Measurements from ENCODE around the gene SNAI1.
"Not testable (repeated sequence)": the region's sequence is repeated elsewhere in the genome, so short reads cannot be mapped to it uniquely, and the experiment has no call there.

SNAI1 gene

DNA sequence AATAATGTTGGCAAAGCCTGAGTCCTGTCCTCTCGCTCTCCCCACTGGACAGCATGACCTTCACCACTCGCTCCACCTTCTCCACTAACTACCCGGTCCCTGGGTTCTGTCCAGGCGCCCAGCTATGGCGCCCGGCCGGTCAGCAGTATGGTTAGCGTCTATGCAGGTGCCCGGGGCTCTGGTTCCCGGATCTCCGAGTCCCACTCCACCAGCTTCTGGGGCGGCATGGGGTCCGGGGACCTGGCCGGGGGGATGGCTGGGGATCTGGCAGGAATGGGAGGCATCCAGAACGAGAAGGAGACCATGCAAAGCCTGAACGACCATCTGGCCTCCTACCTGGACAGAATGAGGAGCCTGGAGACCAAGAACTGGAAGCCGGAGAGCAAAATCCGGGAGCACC, 26.1 kb upstream of the SNAI1 start:
- no peak overlapping the region for H3K27ac Mint-ChIP-seq
- DNase-seq: no peak
- H3K36me3 Mint-ChIP-seq (ENCODE audit: low read depth): peaks cover 80% of the 10 kb centered on the region
- TF ChIP-seq CTCF (IDR thresholded peaks at IDR 0.05): no peak
- no peak overlapping the region for H3K4me3 Mint-ChIP-seq
- peaks cover 11% of the 10 kb centered on the region for H3K9me3 Mint-ChIP-seq
- no peaks in the 10 kb centered on the region for H3K4me1 Mint-ChIP-seq
- peaks cover 3% of the 10 kb centered on the region for H3K27me3 Mint-ChIP-seq (ENCODE audit: low read depth, poor library complexity)

GRCh38 chr20:49957089-49957938, 25.5 kb upstream of the SNAI1 start:
- H3K27ac Mint-ChIP-seq; H3K4me3 Mint-ChIP-seq; DNase-seq; H3K27me3 Mint-ChIP-seq (ENCODE audit: low read depth, poor library complexity); H3K4me1 Mint-ChIP-seq: not testable (repeated sequence)
- Mint-ChIP-seq H3K9me3 (peaks cover 17% of the 10 kb centered on the region), H3K36me3 (ENCODE audit: low read depth) (peaks cover 80% of the 10 kb centered on the region)

GRCh38 chr20:49961413-49961812, 21.4 kb upstream of the SNAI1 start:
- DNase-seq: no peak
- H3K27me3 Mint-ChIP-seq (ENCODE audit: low read depth, poor library complexity): peaks cover 3% of the 10 kb centered on the region
- peaks cover 17% of the 10 kb centered on the region for H3K9me3 Mint-ChIP-seq
- H3K27ac Mint-ChIP-seq: no peak overlapping the region
- no peak for TF ChIP-seq CTCF (IDR thresholded peaks at IDR 0.05)
- H3K4me3 Mint-ChIP-seq: no peak overlapping the region
- peaks cover 6% of the 10 kb centered on the region for H3K4me1 Mint-ChIP-seq
- H3K36me3 Mint-ChIP-seq (ENCODE audit: low read depth): peaks cover 66% of the 10 kb centered on the region

DNA sequence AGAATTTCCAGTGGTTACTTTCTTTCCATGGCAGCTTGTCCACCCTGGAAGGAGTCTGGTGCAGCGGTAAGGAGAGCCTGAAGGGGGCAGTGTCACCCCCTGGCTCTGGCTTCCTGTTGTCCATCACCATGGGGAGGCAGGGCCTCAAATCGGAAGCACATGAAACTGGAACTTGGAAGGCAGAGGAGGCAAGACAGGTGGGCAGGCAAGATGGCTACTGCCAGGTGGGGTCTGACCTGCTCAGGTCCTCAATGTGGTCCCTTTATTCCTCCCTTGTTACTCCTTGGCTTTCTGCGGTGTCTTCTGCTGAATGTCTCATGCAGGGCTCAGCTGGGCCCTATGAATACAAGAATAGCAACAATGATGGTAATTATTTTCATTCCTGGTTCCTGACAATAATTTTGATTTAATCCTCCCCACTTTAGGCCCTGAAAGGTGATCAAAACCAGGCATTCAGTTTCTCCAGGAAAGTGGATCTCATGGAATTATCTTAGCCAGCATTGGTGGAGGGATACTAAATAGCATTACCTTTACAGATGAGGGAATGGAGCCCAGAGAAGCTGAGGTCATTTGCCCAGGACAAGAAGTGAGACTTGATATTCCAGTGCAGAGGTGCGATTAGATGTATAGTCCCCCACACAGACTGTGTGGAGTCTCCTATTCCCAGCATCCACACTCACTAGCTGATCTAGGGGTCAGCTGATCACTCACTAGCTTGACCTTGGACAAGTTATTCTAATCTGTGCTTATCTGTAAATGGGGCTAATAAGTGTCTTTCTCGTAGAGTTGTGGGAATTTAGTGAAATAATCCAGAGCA, 17.6 kb upstream of the SNAI1 start:
- H3K27me3 Mint-ChIP-seq (ENCODE audit: low read depth, poor library complexity): peaks cover 3% of the 10 kb centered on the region
- no peak overlapping the region for H3K4me3 Mint-ChIP-seq
- peaks cover 6% of the 10 kb centered on the region for H3K4me1 Mint-ChIP-seq
- peaks cover 12% of the 10 kb centered on the region for H3K9me3 Mint-ChIP-seq
- H3K36me3 Mint-ChIP-seq (ENCODE audit: low read depth): peaks cover 30% of the 10 kb centered on the region
- no peak overlapping the region for H3K27ac Mint-ChIP-seq
- TF ChIP-seq CTCF (IDR thresholded peaks at IDR 0.05): peak; percentile 68
- DNase-seq: peak; percentile 59

DNA sequence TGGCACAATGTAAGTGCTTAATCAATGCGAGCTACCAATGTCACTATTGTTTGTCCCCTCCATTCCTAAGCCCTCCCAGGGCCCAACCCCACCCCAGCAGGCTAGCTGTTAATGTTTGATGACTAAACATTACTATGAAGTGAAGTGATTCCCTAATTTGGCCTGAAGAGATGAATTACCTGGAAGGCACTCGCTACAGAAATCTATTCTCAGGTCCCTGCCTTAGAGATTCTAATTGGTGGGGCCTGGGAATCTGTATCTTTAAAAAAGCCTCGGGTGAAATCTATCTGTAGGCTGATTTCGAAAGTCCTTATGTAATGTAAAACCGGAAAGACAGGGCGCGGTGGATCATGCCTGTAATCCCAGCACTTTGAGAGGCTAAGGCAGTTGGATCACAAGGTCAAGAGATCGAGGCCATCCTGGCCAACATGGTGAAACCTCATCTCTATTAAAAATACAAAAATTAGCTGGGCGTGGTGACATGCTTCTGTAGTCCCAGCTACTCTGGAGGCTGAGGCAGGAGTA, 16.9 kb upstream of the SNAI1 start:
- peaks cover 25% of the 10 kb centered on the region for H3K36me3 Mint-ChIP-seq (ENCODE audit: low read depth)
- H3K27me3 Mint-ChIP-seq (ENCODE audit: low read depth, poor library complexity): no peaks in the 10 kb centered on the region

More for the DNA sequence above, 16.9 kb upstream of the SNAI1 start:
- no peak for TF ChIP-seq CTCF (IDR thresholded peaks at IDR 0.05)
- DNase-seq: no peak
- Mint-ChIP-seq H3K4me3 (no peak overlapping the region), H3K9me3 (peaks cover 11% of the 10 kb centered on the region), H3K27ac (no peak overlapping the region), H3K4me1 (peaks cover 6% of the 10 kb centered on the region)
